ENCODE measurements around the gene TEAD2. TPM values are rescaled to one million over a fixed set of nuclear protein-coding genes. Genes with fewer than 3 reads are reported as not detected.
A peak's percentile ranks its signal among the peaks of the same experiment; 100 is the strongest.

The TEAD2 gene
- total RNA-seq, 1 experiment from 2014 or later = 2.4 TPM

DNA sequence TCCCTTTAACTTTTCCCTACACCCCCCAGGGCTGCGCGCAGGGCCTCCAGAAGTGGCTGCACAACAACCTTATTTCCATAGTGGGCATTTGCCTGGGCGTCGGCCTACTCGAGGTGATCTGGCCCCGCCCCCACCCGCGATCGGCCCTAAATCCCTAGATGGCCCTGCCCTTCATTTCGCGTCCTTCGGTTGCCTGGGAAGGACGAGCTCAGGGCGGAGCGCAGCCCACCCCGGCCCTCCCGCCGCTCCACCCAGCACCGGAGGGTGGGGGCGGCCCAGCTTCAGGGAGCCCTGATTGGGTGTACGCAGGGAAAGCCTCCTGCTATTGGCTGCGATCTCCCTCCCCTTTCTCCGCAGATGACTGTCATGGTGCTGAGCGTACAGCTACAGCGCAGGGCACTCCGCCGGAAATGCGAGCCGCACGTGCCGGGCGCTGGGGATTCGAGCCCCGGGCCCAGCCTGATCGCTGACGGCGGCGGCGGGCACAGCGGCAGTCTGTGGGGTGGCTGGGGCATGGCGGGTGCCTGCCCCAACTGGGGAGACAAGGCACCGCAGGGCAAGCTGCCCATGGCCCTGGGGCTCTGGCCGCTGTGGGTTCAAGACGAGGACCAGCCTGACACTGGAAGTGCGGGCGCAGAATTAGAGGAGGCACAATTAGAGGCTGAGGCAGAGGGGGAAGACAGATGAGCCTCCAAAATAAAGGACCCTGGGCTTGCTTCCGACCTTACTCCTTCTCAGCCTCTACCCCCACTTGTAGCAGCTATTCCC is 22.7 kb downstream of the TEAD2 start:
- H3K9me3 Mint-ChIP-seq (ENCODE audit: low read depth, unreplicated experiment) = no peaks in the 10 kb centered on the region
- no peaks in the 10 kb centered on the region for H3K36me3 Mint-ChIP-seq (ENCODE audit: insufficient read depth, unreplicated experiment)
- intact Hi-C loops (cut with micrococcal nuclease; ENCODE audit: unreplicated experiment) = no loop called here
- TF ChIP-seq CTCF (IDR thresholded peaks at IDR 0.05; ENCODE audit: unreplicated experiment) = no peak
- no peak for DNase-seq
- H3K27me3 Mint-ChIP-seq (ENCODE audit: unreplicated experiment) = peaks cover 65% of the 10 kb centered on the region
- CTCF ChIA-PET = no interaction called here
- H3K4me3 Mint-ChIP-seq (ENCODE audit: low read depth, unreplicated experiment) = peak overlapping the region; percentile 56
- H3K27ac Mint-ChIP-seq (ENCODE audit: unreplicated experiment) = no peak overlapping the region
- H3K4me1 Mint-ChIP-seq (ENCODE audit: low read depth, unreplicated experiment) = peaks cover 10% of the 10 kb centered on the region
- no TSS peak for BruUV-seq (replicated peaks)

- CTCF ChIA-PET = interaction anchor here (0.5 kb wide), 1 partner anchor 750 kb away, joined by 3 read pairs; no protein-coding TSS in a partner anchor
- no peaks in the 10 kb centered on the region for H3K9me3 Mint-ChIP-seq (ENCODE audit: low read depth, unreplicated experiment)
- H3K27me3 Mint-ChIP-seq (ENCODE audit: unreplicated experiment) = peaks cover 72% of the 10 kb centered on the region
- H3K27ac Mint-ChIP-seq (ENCODE audit: unreplicated experiment) = no peak overlapping the region
- no peaks in the 10 kb centered on the region for H3K36me3 Mint-ChIP-seq (ENCODE audit: insufficient read depth, unreplicated experiment)
- peaks cover 10% of the 10 kb centered on the region for H3K4me1 Mint-ChIP-seq (ENCODE audit: low read depth, unreplicated experiment)
- no TSS peak for BruUV-seq (replicated peaks)
- peak; percentile 82 for DNase-seq
- no peak for TF ChIP-seq CTCF (IDR thresholded peaks at IDR 0.05; ENCODE audit: unreplicated experiment)
- intact Hi-C loops (cut with micrococcal nuclease; ENCODE audit: unreplicated experiment) = no loop called here
- peak overlapping the region; percentile 25 for H3K4me3 Mint-ChIP-seq (ENCODE audit: low read depth, unreplicated experiment)
Observed at GRCh38 chr19:49338691-49339300, 23.4 kb downstream of the TEAD2 start.

GRCh38 chr19:49338023-49338677 is 24.1 kb downstream of the TEAD2 start:
- TF ChIP-seq CTCF (IDR thresholded peaks at IDR 0.05; ENCODE audit: unreplicated experiment) = no peak
- Mint-ChIP-seq H3K36me3 (ENCODE audit: insufficient read depth, unreplicated experiment) (no peaks in the 10 kb centered on the region), H3K27ac (ENCODE audit: unreplicated experiment) (no peak overlapping the region), H3K4me3 (ENCODE audit: low read depth, unreplicated experiment) (peak overlapping the region; percentile 25), H3K27me3 (ENCODE audit: unreplicated experiment) (peaks cover 79% of the 10 kb centered on the region), H3K4me1 (ENCODE audit: low read depth, unreplicated experiment) (peaks cover 10% of the 10 kb centered on the region), H3K9me3 (ENCODE audit: low read depth, unreplicated experiment) (no peaks in the 10 kb centered on the region)
- CTCF ChIA-PET = interaction anchor here (0.5 kb wide), 1 partner anchor 751 kb away, joined by 3 read pairs; no protein-coding TSS in a partner anchor
- intact Hi-C loops (cut with micrococcal nuclease; ENCODE audit: unreplicated experiment) = no loop called here
- DNase-seq = no peak
- no TSS peak for BruUV-seq (replicated peaks)

- peaks cover 85% of the 10 kb centered on the region for H3K27me3 Mint-ChIP-seq (ENCODE audit: unreplicated experiment)
- CTCF ChIA-PET = interaction anchor here (0.7 kb wide), 1 partner anchor 1014 kb away, joined by 4 read pairs; no protein-coding TSS in a partner anchor
- no peak for TF ChIP-seq CTCF (IDR thresholded peaks at IDR 0.05; ENCODE audit: unreplicated experiment)
- no TSS peak for BruUV-seq (replicated peaks)
- no peaks in the 10 kb centered on the region for H3K9me3 Mint-ChIP-seq (ENCODE audit: low read depth, unreplicated experiment)
- intact Hi-C loops (cut with micrococcal nuclease; ENCODE audit: unreplicated experiment) = no loop called here
- H3K4me1 Mint-ChIP-seq (ENCODE audit: low read depth, unreplicated experiment) = peaks cover 10% of the 10 kb centered on the region
- no peak overlapping the region for H3K27ac Mint-ChIP-seq (ENCODE audit: unreplicated experiment)
- DNase-seq = no peak
- no peaks in the 10 kb centered on the region for H3K36me3 Mint-ChIP-seq (ENCODE audit: insufficient read depth, unreplicated experiment)
- H3K4me3 Mint-ChIP-seq (ENCODE audit: low read depth, unreplicated experiment) = no peak overlapping the region
Observed at GRCh38 chr19:49337267-49338022, 24.8 kb downstream of the TEAD2 start.
